T-helper 9 cell (primary cell): ENCODE measurements around the gene PBX4.

Source experiments
- DNase-seq: peaks from one replicate; pipeline ENCODE4 v3.0.0-alpha.2; 2020

Gene PBX4

DNA sequence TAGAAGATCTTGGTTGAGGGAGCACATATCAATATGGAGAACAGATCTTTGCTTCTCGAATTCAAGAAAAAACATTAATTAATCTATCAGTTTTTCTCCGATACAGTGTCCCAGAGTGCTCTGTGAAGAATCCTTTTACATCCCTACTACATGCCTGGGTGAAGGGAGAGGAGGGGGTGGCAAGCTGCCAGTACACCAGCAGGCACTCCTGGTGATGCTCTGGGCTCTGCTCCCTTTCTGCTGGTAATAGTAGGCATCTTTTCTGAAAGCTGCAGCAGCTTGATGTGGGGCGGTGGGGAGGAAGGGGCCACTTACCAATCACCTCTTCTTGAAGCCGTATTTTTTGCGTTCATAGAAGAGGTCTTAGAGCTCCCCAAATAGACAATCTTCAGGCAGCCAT lies 30.7 kb downstream of the PBX4 start:
- DNase-seq: no peak

DNA sequence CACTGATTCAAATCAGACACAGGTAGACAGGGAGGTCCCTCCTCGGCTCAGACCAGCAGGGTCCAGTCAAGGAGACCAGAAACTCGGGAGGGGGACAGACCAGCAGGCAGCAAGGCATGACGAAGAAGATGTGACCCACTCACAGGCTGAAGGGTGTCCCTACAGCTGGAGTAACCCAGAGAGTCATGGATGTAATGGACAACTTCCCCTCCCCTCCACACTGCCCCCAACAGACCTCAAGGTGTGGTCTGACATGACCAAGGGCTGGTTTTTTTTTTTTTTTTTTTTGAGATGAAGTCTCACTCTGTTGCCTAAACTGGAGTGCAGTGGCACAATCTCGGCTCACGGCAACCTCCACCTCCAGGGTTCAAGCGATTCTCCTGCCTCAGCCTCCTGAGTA lies 34.1 kb downstream of the PBX4 start:
- DNase-seq: no peak

DNA sequence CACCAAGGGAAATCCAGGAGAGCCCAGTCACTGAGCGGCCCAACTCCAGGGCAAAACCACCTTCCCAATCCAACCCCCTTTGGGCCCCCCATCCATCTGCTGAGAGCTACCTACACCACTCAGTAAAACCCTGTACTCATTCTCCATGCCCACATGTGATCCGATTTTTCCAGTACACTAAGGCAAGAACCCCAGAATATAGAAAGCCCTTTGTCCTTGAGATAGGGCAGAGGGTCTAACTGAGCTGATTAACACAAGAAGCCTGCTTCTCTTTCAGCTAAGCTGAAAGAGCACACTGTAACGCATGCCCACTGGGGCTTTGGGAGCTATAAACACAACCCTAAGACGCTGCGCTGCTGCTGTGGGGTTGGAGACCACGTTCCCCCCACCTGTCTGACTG lies 36.0 kb downstream of the PBX4 start:
- no peak for DNase-seq

DNA sequence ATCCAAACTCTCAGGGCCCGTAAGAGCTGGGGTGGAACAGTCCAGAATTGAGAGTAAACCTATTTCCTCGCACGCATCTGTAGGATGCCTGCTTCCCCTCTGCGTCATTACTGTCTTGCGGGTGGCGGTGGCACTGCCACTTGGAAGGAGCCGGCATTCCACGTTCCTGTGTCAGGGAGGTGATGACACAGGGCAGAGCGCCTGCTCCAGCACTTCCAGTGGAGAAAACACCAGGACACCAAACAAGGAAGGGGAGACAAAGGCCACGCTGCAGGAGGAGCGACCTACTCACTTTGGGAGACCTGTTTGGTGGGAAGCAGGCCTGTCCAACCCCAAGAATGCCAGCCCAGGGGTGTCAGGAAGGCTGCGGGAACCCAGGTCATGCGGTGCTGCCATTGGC lies 37.1 kb downstream of the PBX4 start:
- DNase-seq: no peak

DNA sequence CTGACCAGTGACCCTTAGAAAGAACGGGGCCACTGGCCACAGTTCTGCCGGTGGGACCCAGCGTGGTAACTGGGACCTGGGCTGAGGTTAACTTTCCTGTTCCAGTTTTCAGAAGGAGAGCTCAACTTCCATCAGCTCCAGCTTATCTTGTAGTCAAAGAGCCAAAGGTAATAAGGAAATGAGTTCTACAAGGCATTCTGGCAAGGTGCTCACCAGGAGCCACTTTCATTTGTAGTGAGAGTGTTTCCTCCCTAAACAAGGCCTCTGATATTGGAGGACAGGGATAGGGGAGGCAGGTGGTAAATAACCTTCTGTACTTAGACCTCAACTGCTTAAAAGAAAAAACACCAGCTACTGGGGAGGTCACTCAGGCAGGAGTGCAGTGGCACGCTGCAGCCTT lies 38.1 kb downstream of the PBX4 start:
- DNase-seq: no peak

DNA sequence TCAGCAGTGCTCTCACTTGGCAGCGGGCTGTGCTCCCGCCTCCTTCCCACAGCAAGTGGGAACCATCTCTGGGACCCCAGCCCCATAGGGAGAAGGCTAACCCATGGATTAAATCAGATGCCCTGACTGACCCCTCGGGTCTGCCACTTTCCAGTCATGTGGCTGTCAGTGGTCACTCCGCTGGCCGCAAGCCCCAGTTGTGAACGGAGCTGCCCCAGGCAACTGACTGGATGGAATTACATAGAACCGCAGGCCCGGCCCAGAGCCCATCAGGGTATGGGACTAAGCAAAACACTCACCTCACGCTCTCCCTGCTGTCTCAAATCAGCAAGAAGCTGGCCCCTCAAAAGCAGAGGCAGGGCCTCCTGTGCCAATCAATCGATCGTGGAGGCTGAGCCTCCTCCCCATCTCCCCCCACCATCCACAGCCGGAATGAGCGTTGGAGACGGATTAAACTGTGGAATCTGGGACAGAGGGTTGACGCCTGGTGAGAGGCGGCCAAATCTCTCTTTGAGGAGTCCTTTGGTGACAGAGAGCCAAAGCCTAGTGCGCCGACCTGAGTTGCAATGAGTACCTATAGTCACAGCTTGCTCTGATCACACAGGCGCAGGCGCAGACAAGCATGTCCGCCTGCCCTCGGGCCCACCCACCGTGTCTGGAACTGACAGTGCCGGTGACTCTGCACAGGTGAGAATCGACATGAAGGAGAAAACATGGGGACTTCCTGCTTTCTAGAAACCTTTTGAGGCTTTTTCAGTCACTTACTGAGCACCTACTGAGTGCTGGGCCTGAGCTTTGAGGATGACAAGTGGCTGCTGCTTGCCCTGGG lies 38.7 kb downstream of the PBX4 start:
- DNase-seq: no peak

DNA sequence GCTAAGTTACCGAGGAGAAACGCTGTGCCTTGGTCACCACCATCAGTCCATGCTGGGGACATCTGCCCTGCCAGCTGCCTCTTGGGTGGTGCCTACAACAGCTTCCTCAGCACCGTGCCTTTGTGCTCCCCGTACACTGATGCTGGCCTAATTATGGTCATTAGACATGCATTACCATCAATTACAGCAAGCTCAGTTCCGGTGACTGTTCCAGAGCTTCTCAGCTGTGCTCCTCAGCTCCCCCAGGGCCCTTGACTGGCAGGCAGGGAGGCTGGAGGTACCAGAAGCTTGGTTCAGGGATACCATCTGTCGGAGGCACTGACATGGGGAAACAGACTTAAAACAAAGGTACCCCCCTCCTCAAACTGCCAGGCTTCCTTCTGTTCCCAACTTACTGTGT lies 40.2 kb downstream of the PBX4 start:
- DNase-seq: no peak

DNA sequence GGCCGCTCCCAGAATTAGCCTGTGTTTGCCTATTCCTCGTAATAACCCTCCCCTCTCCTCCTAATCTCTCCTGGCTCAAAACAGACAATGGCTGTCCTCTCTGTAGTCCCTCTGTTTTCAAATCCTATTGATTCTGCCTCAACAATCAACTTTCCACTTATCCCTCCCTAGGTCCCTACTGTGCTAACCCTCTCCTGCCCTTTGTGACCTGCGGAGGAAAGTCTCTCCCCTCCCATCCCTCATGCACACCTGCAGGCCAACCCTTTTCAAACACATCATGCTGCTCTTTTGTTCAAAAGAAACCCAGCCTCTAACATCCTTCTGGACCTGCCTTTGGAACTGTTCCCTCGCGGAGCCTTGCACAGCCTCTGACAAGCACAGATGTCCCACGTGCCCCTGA lies 43.1 kb downstream of the PBX4 start:
- DNase-seq: no peak

DNA sequence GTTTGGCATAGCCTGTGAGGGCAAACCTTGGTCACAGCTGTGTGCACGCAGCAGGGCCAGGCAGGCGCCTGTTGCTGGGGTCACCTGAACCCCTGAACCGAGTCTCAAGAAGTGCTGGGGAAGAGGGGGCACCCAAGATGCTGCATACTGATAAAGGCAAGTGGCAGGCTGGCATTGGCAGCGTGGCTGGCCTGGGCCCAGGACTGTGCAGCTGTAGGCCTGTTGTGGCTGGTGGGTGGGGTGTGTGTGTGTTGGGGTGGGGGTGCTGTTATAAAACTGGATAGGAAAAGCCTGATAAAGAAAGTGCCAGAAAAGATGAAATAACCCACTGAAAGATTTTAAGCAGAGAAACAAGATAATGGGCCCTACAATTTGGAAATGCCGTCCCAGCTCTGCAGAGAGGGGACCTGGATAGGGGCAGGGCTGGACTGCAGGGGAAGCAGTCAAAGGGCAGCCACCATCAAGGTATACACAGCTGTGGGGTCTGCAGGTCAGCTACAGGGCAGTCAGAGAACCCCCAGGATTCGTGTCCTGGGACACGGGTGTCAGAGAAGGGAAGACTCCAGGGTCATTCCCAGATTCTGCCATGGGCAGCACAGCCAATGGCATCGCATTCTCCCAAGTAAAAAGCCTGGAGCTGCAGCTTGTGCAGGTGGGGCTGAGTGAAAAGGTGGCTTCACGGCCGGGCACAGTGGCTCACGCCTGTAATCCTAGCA lies 47.3 kb downstream of the PBX4 start:
- DNase-seq: no peak

DNA sequence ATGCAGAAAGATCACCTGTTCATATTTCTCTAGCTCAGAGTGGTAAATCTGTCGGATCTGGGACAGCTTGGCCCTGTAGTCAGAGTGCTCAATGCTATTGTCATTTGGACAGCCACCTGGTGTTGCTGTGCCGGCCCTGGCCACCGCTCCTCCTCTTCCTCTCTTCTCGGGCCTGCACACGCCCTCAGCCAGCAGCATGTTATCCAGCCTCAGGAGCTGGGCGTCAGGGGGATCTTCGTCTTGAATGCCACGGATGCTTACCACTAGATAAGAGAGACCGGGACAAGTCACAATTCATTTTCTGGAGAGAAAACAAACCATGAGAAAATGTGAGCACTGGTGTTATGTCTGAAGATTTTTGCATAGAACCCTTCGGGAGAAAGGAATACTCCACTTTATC lies 47.9 kb downstream of the PBX4 start:
- no peak for DNase-seq

DNA sequence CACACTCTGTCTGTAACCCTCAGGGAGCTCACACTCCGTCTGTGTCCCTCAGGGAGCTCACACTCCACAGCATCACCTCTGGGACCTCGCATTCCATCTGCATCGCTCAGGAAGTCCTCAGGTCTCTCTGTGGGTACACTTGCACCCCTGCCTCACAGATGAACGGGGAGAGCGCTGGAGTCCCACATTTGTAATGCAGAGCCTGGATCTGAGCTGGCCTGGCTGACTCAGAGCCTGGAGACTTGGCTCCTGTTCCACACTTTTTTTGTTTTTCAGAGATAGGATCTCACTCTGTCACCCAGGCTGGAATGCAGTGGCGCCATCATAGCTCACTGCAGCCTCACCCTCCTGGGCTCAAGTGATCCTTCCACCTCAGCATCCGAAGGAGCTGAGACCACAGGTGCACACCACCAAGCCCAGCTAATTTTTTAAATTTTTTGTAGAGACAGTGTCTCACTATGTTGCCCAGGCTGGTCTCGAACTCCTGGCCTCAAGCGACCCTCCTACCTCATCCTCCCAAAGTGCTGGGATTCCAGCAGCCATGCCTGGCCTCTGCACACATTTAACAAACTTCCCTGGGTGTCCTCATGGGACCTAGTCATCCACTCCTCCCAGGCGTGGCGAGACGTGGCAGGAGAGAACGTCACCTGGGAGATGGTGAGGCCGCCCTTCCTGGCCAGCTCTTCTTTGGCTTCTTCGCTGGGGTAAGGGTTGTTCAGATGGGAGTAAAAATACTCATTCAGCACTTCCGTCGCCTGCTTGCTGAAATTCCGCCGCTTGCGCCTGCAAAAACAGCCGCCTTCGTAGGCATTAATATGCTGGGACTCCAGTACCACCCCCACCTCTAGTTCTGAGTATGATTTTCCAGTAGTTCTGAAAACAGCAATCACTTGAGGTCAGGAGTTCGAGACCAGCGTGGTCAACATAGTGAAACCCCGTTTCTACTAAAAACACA lies 49.4 kb downstream of the PBX4 start:
- no peak for DNase-seq

DNA sequence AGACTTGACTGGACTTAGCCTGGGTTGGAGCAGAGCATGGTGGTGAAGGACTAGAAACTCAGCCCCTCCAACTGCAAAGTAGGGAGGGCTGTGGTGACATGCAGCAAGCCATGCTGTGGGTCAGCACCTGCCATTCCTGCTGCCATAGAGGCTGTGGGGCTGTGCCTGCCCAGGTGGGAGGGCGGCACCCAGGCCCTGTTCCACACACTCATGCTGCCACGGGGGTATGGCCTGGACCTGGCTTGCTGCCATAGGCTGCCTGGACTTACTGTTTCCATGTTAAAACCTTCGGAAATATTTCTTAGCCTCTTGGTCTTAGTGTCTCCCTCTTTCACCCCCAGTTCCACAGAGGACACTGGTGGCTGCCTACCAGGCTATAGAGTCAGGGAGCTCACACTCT lies 51.1 kb downstream of the PBX4 start:
- DNase-seq: no peak

DNA sequence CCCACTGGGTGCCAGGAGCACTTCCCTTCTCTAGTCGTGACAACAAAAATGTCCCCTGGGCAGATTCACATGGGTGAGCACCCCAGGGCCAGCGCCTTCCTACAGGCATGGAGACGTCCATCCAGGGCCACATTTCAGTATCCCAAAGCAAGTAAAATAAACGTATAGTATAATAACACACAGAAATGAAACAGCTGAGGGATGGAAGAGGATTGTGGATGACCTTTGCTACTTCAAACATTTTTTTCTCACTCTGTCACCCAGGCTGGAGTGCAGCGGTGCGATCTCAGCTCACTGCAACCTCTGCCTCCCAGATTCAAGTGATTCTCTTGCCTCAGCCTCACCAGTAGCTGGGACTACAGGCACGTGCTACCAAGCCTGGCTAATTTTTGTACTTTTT lies 52.2 kb downstream of the PBX4 start:
- DNase-seq: no peak

DNA sequence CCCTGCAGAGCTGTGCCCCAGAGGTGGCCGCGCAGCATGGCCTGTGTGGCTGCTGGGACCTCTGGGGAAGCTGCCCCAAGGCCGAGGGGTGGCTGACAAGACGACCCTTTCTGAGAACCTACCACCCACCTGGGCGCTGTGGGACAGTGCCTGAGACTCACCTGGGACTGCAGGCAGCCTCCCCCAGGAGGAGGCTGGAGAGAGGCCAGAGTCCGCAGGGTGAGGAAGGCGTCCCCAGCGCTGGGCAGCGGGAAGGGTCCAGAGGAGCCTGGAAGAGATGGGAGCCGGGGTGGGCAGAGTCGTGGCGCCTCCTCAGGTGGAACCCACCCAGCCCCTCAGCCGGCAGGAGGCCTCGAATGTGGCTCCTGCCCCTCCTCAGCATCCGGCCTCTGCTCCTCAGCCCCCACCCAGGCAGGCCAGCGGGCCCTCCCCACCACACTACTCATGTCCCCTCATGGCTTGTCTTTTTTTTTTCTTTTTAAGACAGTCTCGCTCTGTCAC lies 55.1 kb downstream of the PBX4 start:
- DNase-seq: no peak

DNA sequence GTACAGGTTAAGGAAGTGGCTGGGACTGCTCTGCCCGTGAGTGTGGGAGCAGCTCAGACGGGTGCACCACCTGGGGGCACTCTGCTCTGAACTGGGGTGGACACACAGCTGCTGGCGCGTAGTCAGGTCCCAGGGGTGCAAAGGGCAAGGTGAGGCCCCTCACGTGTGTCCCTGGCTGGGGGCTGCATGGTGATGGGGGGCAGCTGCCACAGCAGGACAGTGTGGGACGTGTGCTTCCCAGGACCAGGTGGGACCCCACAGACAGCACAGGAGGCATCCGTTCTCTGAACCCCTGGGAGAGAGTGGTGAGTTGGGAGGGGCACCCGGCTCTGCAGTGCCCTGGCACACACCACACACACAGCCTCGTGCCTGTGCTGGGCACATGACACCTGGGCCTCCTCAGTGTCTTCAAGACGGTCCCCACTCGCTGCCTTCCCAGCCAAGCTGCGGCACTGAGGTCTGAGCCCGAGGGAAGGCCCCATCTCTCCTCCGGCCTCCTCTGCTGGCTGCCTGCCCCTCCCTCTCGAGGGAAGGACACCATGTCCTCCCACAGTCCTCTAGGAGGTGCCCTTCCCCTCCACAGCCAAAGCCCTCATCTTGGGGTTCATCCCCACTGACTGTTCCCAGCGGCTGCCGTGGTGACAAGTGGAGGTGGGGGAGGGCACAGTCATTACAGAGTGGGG lies 55.7 kb downstream of the PBX4 start:
- no peak for DNase-seq

DNA sequence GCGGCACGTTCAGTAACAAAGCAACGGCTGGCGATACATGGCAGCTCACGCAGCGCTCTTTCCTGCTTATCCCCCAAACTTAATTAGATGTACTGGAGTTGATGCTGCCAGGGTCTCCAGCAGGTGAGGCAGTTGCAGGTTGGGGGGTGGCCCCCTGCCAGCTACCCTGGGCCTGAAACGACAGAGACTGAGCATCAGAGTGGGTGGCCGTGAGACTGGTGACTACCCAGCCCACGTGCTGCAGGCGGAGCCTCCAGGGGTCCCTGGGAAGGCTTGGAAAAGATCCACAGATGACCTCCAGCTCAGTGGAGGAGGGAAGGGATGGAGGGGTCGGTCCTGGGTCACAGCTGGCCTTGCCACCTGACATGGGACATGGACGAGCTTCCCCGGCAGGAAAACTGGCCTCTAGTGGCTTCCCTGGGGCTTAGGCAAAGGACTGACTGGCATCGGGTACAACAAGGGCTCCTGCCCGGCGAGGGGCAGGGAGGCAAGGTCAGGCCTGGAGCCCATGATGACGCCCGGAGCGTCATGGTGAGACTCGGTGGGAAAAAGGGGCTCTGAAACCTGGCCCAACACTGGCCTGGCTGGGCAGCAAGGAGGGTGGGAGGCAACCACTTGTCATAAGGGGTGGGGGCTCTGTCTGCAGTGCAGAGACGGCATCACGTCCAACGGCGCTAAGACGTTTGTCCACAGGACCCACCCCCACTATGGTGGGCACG lies 56.4 kb downstream of the PBX4 start:
- DNase-seq: no peak

DNA sequence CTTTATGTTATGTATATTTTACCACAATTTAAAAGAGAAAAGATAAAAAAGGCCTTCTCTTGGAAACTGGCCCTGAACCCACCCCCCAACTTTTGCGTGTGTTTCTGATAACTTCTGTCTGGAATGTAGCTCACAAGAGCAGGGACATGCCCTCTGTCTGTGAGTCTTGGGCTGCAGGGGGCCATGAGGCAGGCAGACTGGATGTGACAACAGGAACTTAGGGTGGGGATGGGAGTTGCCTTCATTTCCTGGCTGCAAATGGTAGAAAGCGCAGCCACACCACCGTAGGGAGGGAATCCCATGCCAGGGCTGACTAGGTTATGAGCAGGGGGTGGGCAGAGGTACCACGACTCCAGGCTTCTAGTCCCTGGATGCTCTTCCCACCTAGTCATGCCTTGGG lies 58.6 kb downstream of the PBX4 start:
- no peak for DNase-seq

DNA sequence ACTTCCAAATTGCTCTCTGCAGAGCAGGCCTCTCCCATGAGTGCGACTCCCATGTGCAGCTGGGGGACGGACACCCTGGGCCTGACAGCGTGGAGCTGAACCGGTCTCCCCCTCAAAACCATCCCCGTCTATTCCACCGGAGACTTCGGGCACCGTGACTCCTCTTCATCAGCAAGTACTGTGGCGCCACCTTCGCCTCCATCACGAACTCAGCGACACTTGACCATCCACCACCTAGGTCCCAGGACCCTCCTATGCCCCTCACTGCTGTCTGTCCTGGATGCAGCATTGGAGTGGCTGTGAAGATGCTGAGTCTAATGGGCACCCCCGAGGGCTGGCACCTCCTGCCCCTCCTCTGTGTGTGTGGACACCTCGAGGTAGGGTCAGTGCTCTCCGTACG lies 59.9 kb downstream of the PBX4 start:
- no peak for DNase-seq

DNA sequence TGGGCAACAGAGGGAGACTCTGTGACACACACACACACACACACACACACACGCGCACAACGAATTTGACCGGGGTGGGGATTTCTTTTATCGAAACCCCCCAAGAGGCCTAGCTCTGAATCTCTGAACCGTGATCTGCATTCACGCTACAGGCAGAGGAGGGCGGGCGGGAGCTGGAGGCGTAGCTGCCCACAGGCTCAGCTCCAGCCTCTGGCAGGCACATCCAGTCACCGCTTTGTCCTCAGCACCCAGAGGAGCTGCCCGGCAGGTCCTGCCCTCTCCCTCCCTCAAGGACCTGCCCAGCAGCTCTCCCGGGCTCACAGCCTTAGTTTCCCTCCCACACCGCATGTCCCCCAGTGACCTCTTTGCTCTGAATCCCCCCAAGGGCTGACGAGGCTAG lies 60.4 kb downstream of the PBX4 start:
- DNase-seq: no peak

DNA sequence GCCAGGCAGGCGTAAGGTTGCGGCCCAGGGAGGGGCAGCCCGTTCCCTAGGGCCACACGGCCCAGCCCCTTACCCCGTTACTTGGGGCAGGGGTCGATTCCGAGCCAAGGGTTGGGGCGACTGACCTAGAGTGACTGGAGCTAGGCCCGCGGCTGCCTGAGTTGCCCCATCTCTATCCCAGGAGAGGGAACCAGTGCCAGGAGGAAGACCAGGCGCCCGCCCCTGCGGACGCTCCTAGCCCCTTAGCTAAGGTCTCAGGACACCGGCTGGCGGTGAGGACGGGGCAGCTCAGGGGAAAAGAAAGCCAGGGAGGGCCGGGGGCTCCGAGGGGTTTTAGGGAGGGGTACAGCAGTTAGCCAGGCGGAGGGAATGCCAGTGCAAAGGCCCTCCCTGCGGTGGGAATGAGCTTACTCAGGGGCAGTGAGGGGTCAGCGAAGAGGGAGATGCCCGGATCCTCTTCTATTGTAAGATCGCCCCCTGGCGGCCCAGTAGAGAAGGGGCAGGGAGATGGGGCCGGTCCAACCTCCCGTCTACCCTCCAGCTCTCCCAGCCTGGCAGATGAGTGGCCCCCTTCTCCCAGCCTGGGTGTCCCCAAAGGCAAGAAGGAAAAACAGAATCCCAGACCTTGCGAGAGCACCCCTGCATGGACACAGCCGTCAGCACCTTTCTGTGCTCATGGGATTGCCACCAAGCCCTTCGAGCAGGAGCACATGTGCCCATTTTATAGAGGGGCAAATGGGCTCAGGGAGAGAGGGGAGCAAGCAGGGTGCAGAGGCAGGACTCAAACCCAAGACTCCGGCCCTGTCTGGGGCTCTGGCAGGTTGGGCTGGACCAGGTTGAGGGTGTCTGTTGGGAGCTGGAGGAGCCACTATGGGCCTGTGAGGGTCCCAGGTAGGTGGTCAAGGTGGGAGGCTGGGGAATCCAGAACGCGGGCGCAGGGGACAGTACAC lies 64.1 kb downstream of the PBX4 start:
- peak; percentile 60 for DNase-seq

DNA sequence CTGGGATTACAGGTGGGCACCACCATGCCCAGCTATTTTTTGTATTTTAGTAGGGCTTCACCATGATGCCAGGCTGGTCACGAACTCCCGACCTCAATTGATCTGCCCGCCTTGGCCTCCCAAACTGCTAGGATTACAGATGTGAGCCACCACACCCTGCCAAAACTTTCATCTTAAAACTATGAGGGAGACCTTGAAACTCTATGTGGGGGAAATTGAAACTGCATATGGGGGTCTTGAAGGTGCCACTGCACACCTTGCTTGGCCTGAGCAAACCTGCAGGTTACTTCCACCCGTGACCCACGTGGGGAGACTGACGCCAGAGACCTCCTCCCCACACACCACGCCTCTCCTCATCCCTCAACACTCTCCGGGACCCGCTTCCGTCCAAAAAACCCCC lies 64.8 kb downstream of the PBX4 start:
- no peak for DNase-seq
